GOT3 (cell line): ENCODE data around the gene NFIB.

Experiments used
- DNase-seq: peaks from one replicate; lab custom pipeline; 2025; ENCODE audit warnings: mixed read lengths; lab: John Stamatoyannopoulos, UW

NFIB gene

GRCh38 chr9:14318934-14319580 is 5.1 kb upstream of the NFIB start:
- DNase-seq = no peak

DNA sequence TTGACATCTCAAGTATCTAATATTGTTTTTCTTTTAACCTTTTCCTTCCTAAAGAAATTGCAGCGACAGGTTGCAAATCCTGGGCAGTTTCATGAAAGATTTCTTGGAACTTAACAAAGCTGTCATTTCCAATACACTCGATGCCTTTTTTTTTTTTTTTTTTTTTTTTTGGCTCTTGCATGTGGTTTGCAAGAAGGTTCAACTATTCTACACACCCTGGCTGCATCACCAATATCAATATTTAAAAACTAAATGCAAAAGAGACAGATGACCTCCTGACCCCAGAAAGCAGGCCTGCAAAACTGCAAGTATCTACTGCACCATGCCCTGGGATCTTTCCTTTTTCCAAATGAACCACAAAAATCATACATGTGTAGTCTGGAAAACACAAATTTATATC is 4.4 kb upstream of the NFIB start:
- DNase-seq = no peak

DNA sequence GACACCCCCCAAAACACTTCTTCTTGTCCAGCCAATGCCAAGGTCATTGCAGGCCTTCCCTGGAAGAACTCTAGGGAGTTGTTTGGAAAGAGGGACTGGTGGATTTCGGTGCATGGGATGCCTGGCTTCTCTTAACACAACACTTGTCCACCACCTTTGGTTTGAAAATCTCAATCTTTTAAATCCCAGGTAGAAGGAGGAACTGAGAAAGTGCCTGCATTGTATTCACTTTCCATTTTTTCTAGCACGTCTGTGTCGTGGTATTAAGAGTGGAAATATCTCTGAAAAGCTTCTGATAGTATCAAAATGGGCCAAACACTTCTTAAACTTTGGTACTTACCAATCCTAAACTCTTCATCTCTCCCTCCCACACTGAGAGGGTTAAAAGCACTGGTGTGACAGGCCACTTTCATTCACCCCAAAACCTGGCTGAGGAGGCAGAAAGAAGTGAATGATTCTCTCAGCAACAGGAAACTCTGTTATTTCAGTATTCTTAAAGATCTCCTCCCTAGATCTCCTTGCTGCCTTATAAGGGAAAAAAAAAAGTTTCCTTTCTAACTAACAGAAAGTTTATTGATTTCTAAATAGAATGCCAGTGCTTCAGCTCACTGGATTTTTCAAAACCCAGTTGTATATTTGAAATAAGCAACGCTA is 3.9 kb upstream of the NFIB start:
- no peak for DNase-seq

GRCh38 chr9:14316602-14317300 is 2.8 kb upstream of the NFIB start:
- no peak for DNase-seq

- no peak for DNase-seq
Measured at GRCh38 chr9:14315875-14316601, 2.1 kb upstream of the NFIB start.

DNA sequence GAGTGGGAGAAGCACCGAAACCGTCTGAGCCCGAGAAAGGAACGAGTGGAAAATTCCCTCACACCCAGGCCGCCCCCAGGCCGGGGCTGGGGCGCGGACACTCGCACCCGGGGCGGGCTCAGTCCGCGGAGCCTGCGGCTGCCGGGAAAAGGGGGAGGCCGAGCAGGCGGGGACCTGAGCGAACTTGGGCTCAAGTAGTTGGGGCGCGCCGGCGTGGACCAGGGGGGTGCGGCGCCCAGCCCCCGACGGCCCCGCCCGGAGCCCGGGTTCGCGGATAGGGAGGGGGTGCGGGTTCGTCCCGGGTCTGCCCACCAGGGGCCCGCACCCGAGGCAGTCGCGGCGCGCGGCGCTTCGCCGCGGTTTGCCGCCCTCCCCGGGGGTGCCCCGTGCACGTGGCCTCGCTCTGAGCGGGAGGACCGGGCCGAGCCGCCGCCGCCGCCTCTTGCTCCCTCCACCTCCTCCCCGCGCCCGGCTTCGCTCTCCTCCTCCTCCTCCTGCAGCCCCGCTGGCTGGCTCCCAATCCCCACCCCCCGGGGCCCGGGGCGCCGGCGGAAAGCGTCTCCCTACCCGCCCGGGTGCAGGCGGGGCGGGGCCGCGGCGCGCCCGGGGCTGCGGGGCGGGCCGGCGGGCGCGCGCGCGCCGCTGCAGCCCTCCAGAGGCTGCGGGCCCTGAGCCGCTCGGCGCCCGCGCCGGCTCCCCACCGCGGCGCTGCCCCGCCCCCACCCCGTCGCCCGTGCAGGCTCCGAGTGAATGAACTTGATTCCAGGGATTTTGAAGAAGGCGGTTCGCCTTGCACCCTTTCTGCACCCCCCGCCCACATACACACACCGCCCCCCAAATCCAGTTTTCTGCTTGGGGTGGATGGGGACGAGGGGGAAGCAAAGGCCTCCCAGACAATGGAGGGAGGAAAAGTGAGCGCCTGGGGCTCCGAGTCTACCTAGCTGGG is 1.3 kb upstream of the NFIB start:
- peak; percentile 11 for DNase-seq

- peak; percentile 5 for DNase-seq
Measured at GRCh38 chr9:14314424-14314928, 535 bp upstream of the NFIB start.

- no peak for DNase-seq
Measured at GRCh38 chr9:14313378-14313940, 482 bp downstream of the NFIB start.

- DNase-seq = no peak
Measured at GRCh38 chr9:14312719-14313377, 1.1 kb downstream of the NFIB start.

GRCh38 chr9:14311956-14312685 is 1.8 kb downstream of the NFIB start:
- no peak for DNase-seq

DNA sequence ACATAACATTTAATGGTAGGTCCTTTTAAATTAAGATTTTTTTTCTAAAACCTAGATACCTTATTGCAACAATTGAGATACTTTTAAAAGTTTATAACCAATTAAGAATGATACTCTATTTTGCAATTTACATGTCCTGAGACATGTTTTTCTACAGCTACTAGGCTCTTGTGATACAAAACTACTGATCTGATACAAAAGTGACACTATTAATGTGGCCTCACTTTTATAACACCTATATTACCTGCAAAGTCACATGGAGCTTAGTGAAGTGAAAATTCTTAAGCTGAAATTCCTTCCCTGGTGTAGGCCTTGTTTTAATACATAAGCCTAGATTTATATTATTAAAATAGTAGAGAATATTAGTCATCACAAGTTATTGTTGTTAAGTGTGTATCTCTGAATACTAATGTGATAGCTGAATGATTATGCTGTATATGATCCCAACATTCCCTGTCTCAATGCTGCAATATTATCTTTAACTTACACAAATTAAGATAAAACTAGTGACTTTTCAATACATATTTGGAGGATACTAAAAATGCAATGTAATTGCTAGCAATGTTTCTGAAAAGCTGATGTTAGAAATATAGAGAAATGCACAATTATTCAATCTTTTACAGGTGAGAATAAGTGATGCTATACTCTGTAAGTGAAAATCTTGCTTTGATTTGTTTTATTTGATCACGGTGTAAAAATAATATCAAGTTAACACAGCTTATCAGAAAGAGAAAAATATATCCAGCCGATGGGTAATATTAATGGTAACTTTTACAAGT is 2.6 kb downstream of the NFIB start:
- no peak for DNase-seq

DNA sequence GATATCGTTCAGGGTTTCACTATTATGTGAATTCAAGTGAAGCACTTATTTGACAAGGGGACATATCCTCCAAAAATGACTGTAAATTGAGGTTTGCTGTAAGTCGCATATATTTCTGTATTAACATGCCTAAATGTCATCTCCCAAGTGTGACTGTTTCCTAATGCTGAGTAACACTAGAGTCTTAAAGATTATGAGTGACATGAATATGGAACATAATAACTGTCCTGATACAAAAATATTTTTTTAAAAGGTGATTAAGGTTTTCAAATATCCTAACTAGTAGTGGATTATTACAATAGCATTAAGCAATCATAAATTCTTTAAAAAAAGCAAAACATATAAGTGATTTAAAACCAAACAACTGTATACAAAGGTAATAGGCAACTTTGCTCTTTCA is 3.6 kb downstream of the NFIB start:
- DNase-seq = no peak

GRCh38 chr9:14309403-14309802 is 4.5 kb downstream of the NFIB start:
- no peak for DNase-seq

GRCh38 chr9:14308853-14309145 is 5.1 kb downstream of the NFIB start:
- no peak for DNase-seq

DNA sequence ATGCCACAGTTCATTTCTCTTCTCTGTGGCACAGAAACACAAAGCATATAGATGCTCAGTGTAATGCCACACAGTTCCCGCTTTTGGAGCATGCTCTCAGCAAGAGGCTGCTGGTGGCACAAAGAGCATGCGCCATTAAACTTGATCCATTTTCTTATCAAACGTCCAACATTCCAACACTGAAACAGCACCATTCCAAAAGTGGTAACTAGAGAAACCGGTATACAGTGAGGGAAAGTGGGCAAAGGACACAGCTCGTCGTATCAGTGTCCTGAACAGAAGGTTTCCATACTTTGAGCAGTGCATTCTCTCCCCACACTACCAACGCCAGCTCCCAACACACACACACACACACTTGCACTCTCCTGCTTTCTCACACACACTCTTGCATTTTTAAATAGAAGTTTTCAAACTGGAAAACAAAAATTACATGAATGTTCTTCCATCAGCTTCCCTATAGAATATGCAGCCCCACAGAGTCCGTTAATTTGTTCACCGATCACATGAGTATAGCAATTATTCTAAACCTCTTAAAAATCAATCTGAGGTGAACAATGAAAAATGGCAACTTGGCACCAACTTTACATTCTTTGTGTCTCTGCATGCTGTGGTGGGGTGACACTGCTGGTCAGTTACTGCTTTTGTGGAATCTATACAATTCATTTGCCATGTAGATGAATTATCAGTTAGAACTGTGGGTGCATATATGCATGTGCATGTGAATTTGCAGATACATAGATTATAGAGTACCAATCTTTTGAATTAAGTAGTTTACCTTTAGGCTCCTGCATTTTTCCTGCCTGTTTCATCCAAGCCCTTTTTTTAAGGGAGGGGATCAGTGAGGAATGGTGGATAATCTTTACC is 5.7 kb downstream of the NFIB start:
- no peak for DNase-seq

DNA sequence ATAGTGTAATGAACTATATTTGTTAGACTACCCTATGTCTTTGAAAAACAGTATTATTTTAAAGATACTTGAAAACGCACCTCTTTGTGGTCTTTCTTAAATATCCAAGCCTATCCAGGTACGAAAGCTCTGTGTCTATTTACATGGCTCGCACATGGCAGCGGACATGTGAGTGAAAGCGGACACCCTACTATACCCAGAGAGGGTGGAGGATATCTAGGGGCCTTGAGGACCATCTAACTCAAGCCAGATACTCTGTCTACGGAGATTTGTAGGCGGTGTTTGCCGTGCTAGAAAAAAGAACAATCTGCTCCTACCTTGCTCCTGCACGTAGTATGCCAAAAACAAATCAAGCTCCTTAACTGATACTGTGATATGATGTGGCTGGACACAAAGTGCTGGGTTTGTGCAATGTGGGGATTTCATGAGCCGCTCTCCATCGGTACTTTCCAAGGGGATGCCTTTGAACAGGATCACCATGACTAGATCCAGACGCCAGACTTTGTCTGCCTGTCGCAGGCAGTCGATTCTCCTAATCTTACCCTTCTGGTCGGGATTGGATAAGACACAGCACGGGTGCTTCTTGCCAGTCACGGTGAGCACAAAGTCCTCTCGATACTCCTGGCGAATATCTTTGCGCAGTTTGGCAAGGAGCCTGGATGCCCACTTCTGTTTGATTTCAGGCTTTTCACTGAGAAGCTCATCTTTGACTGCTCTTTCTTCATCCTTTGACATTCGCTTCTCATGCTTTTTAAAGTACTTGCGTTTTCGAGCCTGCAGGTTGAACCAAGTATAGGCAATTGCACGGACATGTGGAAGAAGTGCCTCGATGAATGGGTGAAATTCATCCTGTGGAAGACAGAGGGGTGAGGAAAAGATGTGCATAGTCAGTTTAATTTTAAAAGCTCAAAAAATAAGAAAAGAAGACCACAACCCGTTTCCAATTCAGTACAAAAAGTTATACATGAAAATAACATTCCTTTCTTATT is 7.0 kb downstream of the NFIB start:
- DNase-seq = no peak

DNA sequence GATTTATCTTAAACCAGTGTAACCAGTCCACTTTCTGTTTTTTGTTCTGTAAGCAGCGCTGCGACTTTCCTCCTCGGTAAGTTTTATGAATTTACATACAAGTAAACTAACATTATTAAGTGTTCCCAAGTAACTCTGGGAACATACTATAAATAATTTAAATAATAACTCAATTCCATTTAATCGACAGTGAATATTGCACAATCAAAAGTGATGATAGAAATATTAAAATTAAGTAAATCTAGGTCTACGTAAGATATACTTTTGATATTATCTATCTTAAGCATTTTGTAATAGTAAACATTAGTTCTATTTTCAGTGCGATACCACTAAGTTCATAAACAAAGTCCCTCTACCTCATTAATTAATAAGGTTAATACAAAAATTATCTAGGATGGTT is 7.8 kb downstream of the NFIB start:
- DNase-seq = no peak
